ENCODE data around the gene CACNA1I. TPM values are rescaled to one million over a fixed set of nuclear protein-coding genes. Genes with fewer than 3 reads are reported as not detected.

The CACNA1I gene
- total RNA-seq, 2 donors from 2014 or later = 0.33 to 0.52 TPM

DNA sequence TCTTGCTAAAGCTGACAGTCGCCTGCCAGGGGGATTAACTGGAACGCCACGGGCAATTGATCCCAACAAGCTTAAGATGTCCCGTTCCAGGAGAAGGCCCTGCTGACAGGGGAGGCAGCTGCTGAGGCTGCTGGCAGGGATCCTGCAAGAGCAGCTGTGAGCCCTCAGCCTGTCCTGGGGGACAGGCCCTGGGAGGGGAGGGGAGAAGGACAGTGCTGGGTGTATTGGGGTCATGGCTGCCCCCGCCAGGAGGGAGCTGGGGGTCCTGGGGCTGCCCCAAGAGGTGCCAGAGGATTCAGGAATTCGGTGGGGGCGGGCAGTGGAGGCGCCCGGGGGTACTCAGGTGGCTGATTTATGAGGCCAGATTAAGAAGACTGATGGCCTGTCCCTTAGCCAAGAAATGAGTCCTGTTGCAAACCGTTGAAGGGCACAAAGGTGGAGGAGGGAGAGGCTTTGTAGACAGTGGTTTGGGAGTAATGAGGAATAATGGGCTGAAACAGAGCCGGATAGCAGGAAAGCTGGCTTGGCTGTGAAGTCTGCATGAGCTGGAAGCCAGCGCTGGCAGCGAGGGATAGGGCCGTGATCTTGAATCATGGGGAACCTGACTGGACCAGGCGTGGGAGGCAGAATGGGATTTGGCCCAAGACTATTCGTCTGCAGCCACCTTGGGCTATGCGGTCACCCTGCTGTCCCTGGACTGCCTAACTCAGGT is 133.5 kb downstream of the CACNA1I start:
- no peaks in the 10 kb centered on the region for H3K36me3 ChIP-seq (replicated peaks in 1 of 2; ENCODE audit: insufficient read depth in 1 of 2, low read depth in 2 of 2)
- H3K9me3 ChIP-seq = no peaks in the 10 kb centered on the region
- H3K27me3 ChIP-seq = no peaks in the 10 kb centered on the region
- ATAC-seq (no peak), DNase-seq (peak in 2 of 4 donors; percentile 12 to 18)
- 56 to 65% methylated on average over 12 to 17 of the region's 17 CpGs for WGBS, 2 donors
- TF ChIP-seq, protein P1, sequence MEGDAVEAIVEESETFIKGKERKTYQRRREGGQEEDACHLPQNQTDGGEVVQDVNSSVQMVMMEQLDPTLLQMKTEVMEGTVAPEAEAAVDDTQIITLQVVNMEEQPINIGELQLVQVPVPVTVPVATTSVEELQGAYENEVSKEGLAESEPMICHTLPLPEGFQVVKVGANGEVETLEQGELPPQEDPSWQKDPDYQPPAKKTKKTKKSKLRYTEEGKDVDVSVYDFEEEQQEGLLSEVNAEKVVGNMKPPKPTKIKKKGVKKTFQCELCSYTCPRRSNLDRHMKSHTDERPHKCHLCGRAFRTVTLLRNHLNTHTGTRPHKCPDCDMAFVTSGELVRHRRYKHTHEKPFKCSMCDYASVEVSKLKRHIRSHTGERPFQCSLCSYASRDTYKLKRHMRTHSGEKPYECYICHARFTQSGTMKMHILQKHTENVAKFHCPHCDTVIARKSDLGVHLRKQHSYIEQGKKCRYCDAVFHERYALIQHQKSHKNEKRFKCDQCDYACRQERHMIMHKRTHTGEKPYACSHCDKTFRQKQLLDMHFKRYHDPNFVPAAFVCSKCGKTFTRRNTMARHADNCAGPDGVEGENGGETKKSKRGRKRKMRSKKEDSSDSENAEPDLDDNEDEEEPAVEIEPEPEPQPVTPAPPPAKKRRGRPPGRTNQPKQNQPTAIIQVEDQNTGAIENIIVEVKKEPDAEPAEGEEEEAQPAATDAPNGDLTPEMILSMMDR (IDR thresholded peaks at IDR 0.05) = no peak
- TF ChIP-seq POLR2A (IDR thresholded peaks at IDR 0.05) = no peak
- no peaks in the 10 kb centered on the region for H3K4me1 ChIP-seq
- intact Hi-C loops (cut with DNase I) = no loop called here
- H3K4me3 ChIP-seq = no peak overlapping the region
- H3K27ac ChIP-seq = no peak overlapping the region

DNA sequence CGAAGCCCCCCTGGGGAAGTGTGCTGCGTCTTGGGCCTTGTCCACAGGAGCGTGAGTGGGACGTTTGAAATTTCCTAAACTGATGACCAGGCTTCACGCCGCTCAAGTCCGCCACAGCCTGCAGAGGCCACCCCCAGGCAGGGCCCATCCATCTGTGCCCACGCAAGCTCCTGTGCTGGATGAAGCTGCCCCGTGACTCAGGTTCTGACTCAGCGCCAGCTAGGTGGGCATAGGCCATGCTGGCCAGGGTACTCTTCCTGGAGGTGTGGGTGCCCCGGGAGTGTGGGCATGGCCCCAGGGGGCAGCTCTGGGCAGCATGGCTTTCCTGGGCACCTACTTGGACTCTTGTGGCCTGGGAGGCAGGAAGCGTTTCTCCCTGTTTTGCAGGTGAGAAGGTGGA is 134.8 kb downstream of the CACNA1I start:
- Histone ChIP-seq H3K27ac (no peak overlapping the region), H3K27me3 (no peaks in the 10 kb centered on the region), H3K36me3 (replicated peaks in 1 of 2; ENCODE audit: insufficient read depth in 1 of 2, low read depth in 2 of 2) (no peaks in the 10 kb centered on the region), H3K4me1 (peaks cover 4% of the 10 kb centered on the region), H3K4me3 (no peak overlapping the region), H3K9me3 (no peaks in the 10 kb centered on the region)
- intact Hi-C loops (cut with DNase I) = no loop called here
- WGBS, 2 donors = 92 to 98% methylated on average over 7 to 12 of the region's 12 CpGs
- DNase-seq (no peak), ATAC-seq (no peak)
- TF ChIP-seq, protein P1 (IDR thresholded peaks at IDR 0.05) = no peak
- TF ChIP-seq POLR2A (IDR thresholded peaks at IDR 0.05) = no peak

DNA sequence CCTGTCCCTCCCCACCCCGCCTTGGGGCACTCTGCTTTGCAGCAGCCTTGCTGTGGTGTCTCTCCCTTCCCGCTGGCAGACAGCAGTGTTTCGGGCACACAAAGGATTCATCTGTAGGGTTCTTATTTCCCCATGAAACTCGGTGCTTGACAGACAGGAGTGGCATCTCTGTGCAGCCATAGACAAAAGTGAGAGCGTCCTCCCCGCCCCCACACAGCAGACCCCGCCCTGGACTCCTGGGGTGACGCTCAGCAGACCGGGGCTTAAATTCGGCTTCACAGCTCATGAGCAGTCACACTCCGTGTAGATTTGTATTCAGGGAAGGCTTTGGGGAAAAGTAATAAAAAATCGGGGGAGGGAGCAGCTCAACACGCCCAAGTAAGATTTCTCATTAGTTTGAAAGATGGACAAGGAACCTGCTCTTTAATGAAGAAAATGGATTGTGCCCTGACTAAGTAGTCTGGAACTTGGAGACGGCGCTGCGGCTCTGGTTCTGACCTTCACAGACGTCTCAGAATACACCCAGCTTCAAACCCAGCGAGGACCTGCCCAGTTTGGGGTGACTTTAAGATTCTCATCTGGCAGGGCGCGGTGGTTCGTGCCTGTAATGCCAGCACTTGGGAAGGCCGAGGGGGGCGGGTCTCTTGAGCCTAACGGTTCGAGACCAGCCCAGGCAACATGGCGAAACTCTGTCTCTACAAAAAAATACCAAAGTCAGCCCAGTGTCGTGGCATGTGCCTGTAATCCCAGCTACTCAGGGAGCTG is 136.0 kb downstream of the CACNA1I start:
- Histone ChIP-seq H3K36me3 (replicated peaks in 1 of 2; ENCODE audit: insufficient read depth in 1 of 2, low read depth in 2 of 2) (no peaks in the 10 kb centered on the region), H3K27ac (no peak overlapping the region), H3K4me1 (peaks cover 10% of the 10 kb centered on the region), H3K9me3 (no peaks in the 10 kb centered on the region), H3K27me3 (no peaks in the 10 kb centered on the region), H3K4me3 (no peak overlapping the region)
- intact Hi-C loops (cut with DNase I) = no loop called here
- TF ChIP-seq, protein P1 (IDR thresholded peaks at IDR 0.05) = no peak
- TF ChIP-seq POLR2A (IDR thresholded peaks at IDR 0.05) = no peak
- ATAC-seq = no peak
- WGBS, 2 donors = 80 to 83% methylated on average over 19 to 27 of the region's 27 CpGs
- DNase-seq = no peak

DNA sequence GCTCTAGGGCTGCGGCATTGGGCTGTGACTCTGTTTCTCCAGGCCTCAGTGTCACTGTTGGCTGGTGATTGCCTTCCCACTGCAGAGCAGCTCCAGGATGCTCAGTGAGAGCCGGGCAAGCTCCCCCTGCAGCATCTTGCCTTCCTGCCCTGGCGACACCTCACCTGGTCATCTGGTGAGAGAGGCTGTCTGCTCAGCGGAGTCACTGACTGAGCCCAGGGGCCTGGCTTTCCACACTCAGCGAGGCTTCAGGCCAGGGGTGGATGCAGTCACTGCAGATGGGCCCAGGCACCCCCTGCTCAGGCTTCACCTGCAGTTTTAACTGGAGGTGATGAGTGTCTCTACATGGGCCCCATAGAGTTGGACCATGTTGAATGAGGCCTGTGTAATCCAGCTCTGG is 136.8 kb downstream of the CACNA1I start:
- no peak overlapping the region for H3K27ac ChIP-seq
- H3K9me3 ChIP-seq = no peaks in the 10 kb centered on the region
- peaks cover 10% of the 10 kb centered on the region for H3K4me1 ChIP-seq
- H3K4me3 ChIP-seq = no peak overlapping the region
- TF ChIP-seq, protein P1 (IDR thresholded peaks at IDR 0.05) = no peak
- TF ChIP-seq POLR2A (IDR thresholded peaks at IDR 0.05) = no peak
- DNase-seq (no peak), ATAC-seq (no peak)
- intact Hi-C loops (cut with DNase I) = no loop called here
- no peaks in the 10 kb centered on the region for H3K27me3 ChIP-seq
- 84 to 98% methylated on average over 3 to 5 of the region's 5 CpGs for WGBS, 2 donors
- no peaks in the 10 kb centered on the region for H3K36me3 ChIP-seq (replicated peaks in 1 of 2; ENCODE audit: insufficient read depth in 1 of 2, low read depth in 2 of 2)

Data from body of pancreas (tissue), 4 donors.